ENCODE results near the gene CCL17.

CCL17 gene

DNA sequence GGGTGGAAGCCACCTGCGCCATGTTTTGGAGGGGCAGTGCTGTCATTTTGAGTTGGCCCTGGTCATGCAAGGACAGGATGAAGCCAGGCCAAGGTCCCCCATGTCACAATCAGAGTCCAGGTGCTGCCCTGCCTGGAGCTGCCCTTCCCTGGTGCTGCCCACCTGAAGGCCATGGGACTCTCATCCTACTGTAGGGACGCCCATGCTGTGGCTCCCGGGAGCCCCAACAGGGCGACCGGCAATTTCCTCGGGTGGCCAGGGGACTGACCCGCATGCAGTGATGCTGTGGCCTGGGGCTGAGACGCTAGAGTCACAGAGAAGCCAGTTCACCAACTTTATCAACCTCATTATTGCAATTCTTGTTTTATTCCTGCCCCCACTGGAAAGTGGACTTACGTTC is 8.0 kb downstream of the CCL17 start:
- Histone ChIP-seq H2BK12ac (ENCODE audit: low read length) (no peak overlapping the region), H2BK120ac (ENCODE audit: low read depth, low read length) (no peak overlapping the region), H2BK15ac (ENCODE audit: low read length) (no peak overlapping the region), H3K14ac (ENCODE audit: low read length) (no peak overlapping the region), H4K8ac (ENCODE audit: low read depth, low read length) (no peak overlapping the region), H3K18ac (ENCODE audit: low read length) (no peak overlapping the region), H2BK5ac (ENCODE audit: low read length) (no peak overlapping the region), H3K27ac (replicated peaks; ENCODE audit: low read length) (no peak overlapping the region), H2AK5ac (ENCODE audit: low read depth, low read length) (peak overlapping the region; percentile 78), H3K4ac (ENCODE audit: low read length) (no peak overlapping the region), H4K91ac (ENCODE audit: low read depth, low read length, poor library complexity) (no peak overlapping the region), H3K9me3 (replicated peaks in 1 of 2; ENCODE audit: control insufficient read depth in 2 of 2, insufficient read depth in 1 of 2, low read depth in 1 of 2, low read length in 2 of 2) (no peaks in the 10 kb centered on the region), H3K79me1 (ENCODE audit: low read depth, low read length) (no peaks in the 10 kb centered on the region), H3K27me3 (ENCODE audit: control insufficient read depth in 3 of 3, insufficient read depth in 3 of 3, low read depth in 1 of 3, low read length in 3 of 3) (peaks cover 0 to 9% (median 0%) of the 10 kb centered on the region in 3 experiments), H2AFZ (ENCODE audit: low read length) (no peak overlapping the region), H3K4me2 (ENCODE audit: insufficient read depth, low read length, poor library complexity, severe bottlenecking) (no peak overlapping the region), H3K9ac (ENCODE audit: low read depth, low read length, poor library complexity) (no peak overlapping the region), H3K4me3 (ENCODE audit: low read length in 2 of 2) (no peak overlapping the region), H3K23ac (ENCODE audit: low read depth, low read length, poor library complexity) (peak overlapping the region; percentile 31), H3K4me1 (ENCODE audit: control insufficient read depth in 2 of 2, insufficient read depth in 1 of 2, low read depth in 1 of 2, low read length in 2 of 2) (peaks cover 8 to 12% of the 10 kb centered on the region in 2 donors), H3K36me3 (replicated peaks in 1 of 2; ENCODE audit: control insufficient read depth in 2 of 2, insufficient read depth in 2 of 2, low read length in 2 of 2) (no peaks in the 10 kb centered on the region)
- no peak for DNase-seq (ENCODE audit: low spot score)
- WGBS, 2 donors (ENCODE audit: extremely low coverage in 2 of 2, insufficient read length in 2 of 2, insufficient replicate concordance in 1 of 2): no CpG with 5 or more reads among the region's 9 CpGs

DNA sequence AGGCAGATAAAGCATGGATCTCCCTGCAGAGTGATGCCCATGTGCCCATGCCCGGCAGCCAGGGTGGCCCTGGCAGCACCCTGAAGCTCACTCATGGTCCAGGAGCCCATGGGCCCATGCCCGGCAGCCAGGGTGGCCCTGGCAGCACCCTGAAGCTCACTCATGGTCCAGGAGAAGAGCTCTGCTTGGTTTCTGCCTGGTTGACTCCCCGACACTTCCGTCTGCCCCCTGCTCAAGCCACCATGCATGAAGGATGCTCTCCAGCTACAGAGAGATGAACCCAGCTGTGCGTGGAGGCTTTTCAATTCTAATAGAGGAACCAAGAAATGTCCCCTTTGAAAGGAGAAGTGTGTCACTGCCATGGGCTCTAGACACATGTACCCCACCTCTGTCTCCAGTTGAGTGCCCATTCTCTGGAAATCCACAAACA is 8.7 kb downstream of the CCL17 start:
- no peaks in the 10 kb centered on the region for H3K9me3 ChIP-seq (replicated peaks in 1 of 2; ENCODE audit: control insufficient read depth in 2 of 2, insufficient read depth in 1 of 2, low read depth in 1 of 2, low read length in 2 of 2)
- no CpG with 5 or more reads among the region's 5 CpGs for WGBS, 2 donors (ENCODE audit: extremely low coverage in 2 of 2, insufficient read length in 2 of 2, insufficient replicate concordance in 1 of 2)
- DNase-seq (ENCODE audit: low spot score): no peak
- no peaks in the 10 kb centered on the region for H3K36me3 ChIP-seq (replicated peaks in 1 of 2; ENCODE audit: control insufficient read depth in 2 of 2, insufficient read depth in 2 of 2, low read length in 2 of 2)
- H3K4me1 ChIP-seq (ENCODE audit: control insufficient read depth in 2 of 2, insufficient read depth in 1 of 2, low read depth in 1 of 2, low read length in 2 of 2): peaks cover 12% of the 10 kb centered on the region in 2 donors
- no peak overlapping the region for H2BK5ac ChIP-seq (ENCODE audit: low read length)
- no peaks in the 10 kb centered on the region for H3K79me1 ChIP-seq (ENCODE audit: low read depth, low read length)
- no peak overlapping the region for H4K91ac ChIP-seq (ENCODE audit: low read depth, low read length, poor library complexity)
- H2BK12ac ChIP-seq (ENCODE audit: low read length): no peak overlapping the region
- no peak overlapping the region for H3K18ac ChIP-seq (ENCODE audit: low read length)
- no peak overlapping the region for H3K4ac ChIP-seq (ENCODE audit: low read length)
- no peak overlapping the region for H2BK15ac ChIP-seq (ENCODE audit: low read length)
- no peak overlapping the region for H3K9ac ChIP-seq (ENCODE audit: low read depth, low read length, poor library complexity)
- peak overlapping the region; percentile 78 for H2AK5ac ChIP-seq (ENCODE audit: low read depth, low read length)
- H3K4me2 ChIP-seq (ENCODE audit: insufficient read depth, low read length, poor library complexity, severe bottlenecking): no peak overlapping the region
- no peak overlapping the region for H3K14ac ChIP-seq (ENCODE audit: low read length)
- H2BK120ac ChIP-seq (ENCODE audit: low read depth, low read length): no peak overlapping the region
- no peak overlapping the region for H3K23ac ChIP-seq (ENCODE audit: low read depth, low read length, poor library complexity)
- H2AFZ ChIP-seq (ENCODE audit: low read length): no peak overlapping the region
- H3K27ac ChIP-seq (replicated peaks; ENCODE audit: low read length): no peak overlapping the region
- H3K27me3 ChIP-seq (ENCODE audit: control insufficient read depth in 3 of 3, insufficient read depth in 3 of 3, low read depth in 1 of 3, low read length in 3 of 3): peaks cover 0 to 9% (median 0%) of the 10 kb centered on the region in 3 experiments
- no peak overlapping the region for H3K4me3 ChIP-seq (ENCODE audit: low read length in 2 of 2)
- no peak overlapping the region for H4K8ac ChIP-seq (ENCODE audit: low read depth, low read length)

DNA sequence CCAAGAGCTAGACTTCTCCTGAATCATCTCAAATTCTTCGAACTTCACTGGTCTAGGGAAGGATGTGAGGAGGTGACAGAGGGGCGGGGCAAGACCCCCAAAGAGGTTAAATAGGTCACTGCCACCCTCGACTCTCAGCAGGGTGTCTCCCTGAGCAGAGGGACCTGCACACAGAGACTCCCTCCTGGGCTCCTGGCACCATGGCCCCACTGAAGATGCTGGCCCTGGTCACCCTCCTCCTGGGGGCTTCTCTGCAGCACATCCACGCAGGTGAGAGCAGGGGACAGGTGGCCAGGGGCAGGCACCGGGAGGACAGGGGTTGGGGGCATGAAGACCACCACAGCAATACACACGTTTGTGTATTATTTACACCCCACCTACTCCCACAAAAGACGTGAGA is 9.2 kb downstream of the CCL17 start:
- WGBS, 2 donors (ENCODE audit: extremely low coverage in 2 of 2, insufficient read length in 2 of 2, insufficient replicate concordance in 1 of 2): no CpG with 5 or more reads among the region's 7 CpGs
- H3K9me3 ChIP-seq (replicated peaks in 1 of 2; ENCODE audit: control insufficient read depth in 2 of 2, insufficient read depth in 1 of 2, low read depth in 1 of 2, low read length in 2 of 2): no peaks in the 10 kb centered on the region
- H3K79me1 ChIP-seq (ENCODE audit: low read depth, low read length): no peaks in the 10 kb centered on the region
- H4K91ac ChIP-seq (ENCODE audit: low read depth, low read length, poor library complexity): peak overlapping the region; percentile 90
- H3K36me3 ChIP-seq (replicated peaks in 1 of 2; ENCODE audit: control insufficient read depth in 2 of 2, insufficient read depth in 2 of 2, low read length in 2 of 2): no peaks in the 10 kb centered on the region
- H2BK15ac ChIP-seq (ENCODE audit: low read length): no peak overlapping the region
- no peak overlapping the region for H2BK120ac ChIP-seq (ENCODE audit: low read depth, low read length)
- H2AFZ ChIP-seq (ENCODE audit: low read length): no peak overlapping the region
- no peak overlapping the region for H4K8ac ChIP-seq (ENCODE audit: low read depth, low read length)
- no peak overlapping the region for H2AK5ac ChIP-seq (ENCODE audit: low read depth, low read length)
- H3K4ac ChIP-seq (ENCODE audit: low read length): no peak overlapping the region
- no peak overlapping the region for H3K4me3 ChIP-seq (ENCODE audit: low read length in 2 of 2)
- no peak overlapping the region for H3K23ac ChIP-seq (ENCODE audit: low read depth, low read length, poor library complexity)
- peaks cover 0 to 9% (median 0%) of the 10 kb centered on the region in 3 experiments for H3K27me3 ChIP-seq (ENCODE audit: control insufficient read depth in 3 of 3, insufficient read depth in 3 of 3, low read depth in 1 of 3, low read length in 3 of 3)
- no peak for DNase-seq (ENCODE audit: low spot score)
- H3K4me2 ChIP-seq (ENCODE audit: insufficient read depth, low read length, poor library complexity, severe bottlenecking): no peak overlapping the region
- no peak overlapping the region for H3K27ac ChIP-seq (replicated peaks; ENCODE audit: low read length)
- no peak overlapping the region for H2BK12ac ChIP-seq (ENCODE audit: low read length)
- no peak overlapping the region for H2BK5ac ChIP-seq (ENCODE audit: low read length)
- no peak overlapping the region for H3K14ac ChIP-seq (ENCODE audit: low read length)
- peaks cover 12% of the 10 kb centered on the region in 2 donors for H3K4me1 ChIP-seq (ENCODE audit: control insufficient read depth in 2 of 2, insufficient read depth in 1 of 2, low read depth in 1 of 2, low read length in 2 of 2)
- H3K9ac ChIP-seq (ENCODE audit: low read depth, low read length, poor library complexity): no peak overlapping the region
- no peak overlapping the region for H3K18ac ChIP-seq (ENCODE audit: low read length)

DNA sequence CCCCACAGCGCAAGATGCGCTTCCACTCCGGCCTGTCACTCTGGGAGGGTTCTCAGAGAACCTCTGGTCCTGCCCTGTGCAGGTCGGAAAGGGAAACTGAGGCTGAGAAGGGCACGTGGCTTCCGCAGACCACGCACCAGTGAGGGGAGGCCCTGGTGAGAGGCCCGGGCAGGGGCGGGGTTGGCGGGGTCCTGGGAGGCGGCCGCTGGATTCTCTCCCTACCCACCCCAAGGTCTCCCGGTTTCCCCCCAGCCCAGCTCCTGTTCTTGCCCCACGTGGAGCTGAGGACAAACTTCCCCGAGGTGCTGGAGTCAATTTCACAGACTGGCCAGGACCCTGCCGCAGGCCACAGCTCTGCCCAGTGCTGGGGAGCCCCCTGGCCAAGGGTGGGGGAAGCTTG is 11.5 kb downstream of the CCL17 start:
- H3K14ac ChIP-seq (ENCODE audit: low read length): no peak overlapping the region
- H2BK12ac ChIP-seq (ENCODE audit: low read length): no peak overlapping the region
- WGBS, 2 donors (ENCODE audit: extremely low coverage in 2 of 2, insufficient read length in 2 of 2, insufficient replicate concordance in 1 of 2): no CpG with 5 or more reads among the region's 16 CpGs
- H3K4ac ChIP-seq (ENCODE audit: low read length): peak overlapping the region; percentile 96
- H3K9me3 ChIP-seq (replicated peaks in 1 of 2; ENCODE audit: control insufficient read depth in 2 of 2, insufficient read depth in 1 of 2, low read depth in 1 of 2, low read length in 2 of 2): no peaks in the 10 kb centered on the region
- H4K8ac ChIP-seq (ENCODE audit: low read depth, low read length): peak overlapping the region; percentile 98
- H3K27me3 ChIP-seq (ENCODE audit: control insufficient read depth in 3 of 3, insufficient read depth in 3 of 3, low read depth in 1 of 3, low read length in 3 of 3): peaks cover 0 to under 1% (median 0%) of the 10 kb centered on the region in 3 experiments
- no peak overlapping the region for H2BK5ac ChIP-seq (ENCODE audit: low read length)
- H3K79me1 ChIP-seq (ENCODE audit: low read depth, low read length): no peaks in the 10 kb centered on the region
- peak overlapping the region; percentile 94 for H2AFZ ChIP-seq (ENCODE audit: low read length)
- H2BK120ac ChIP-seq (ENCODE audit: low read depth, low read length): peak overlapping the region; percentile 56
- peak overlapping the region; percentile 91 for H2BK15ac ChIP-seq (ENCODE audit: low read length)
- H3K23ac ChIP-seq (ENCODE audit: low read depth, low read length, poor library complexity): peak overlapping the region; percentile 5
- peak overlapping the region; percentile 76 for H3K9ac ChIP-seq (ENCODE audit: low read depth, low read length, poor library complexity)
- no peak overlapping the region for H3K4me2 ChIP-seq (ENCODE audit: insufficient read depth, low read length, poor library complexity, severe bottlenecking)
- peaks cover 12% of the 10 kb centered on the region in 2 donors for H3K4me1 ChIP-seq (ENCODE audit: control insufficient read depth in 2 of 2, insufficient read depth in 1 of 2, low read depth in 1 of 2, low read length in 2 of 2)
- no peak overlapping the region for H3K27ac ChIP-seq (replicated peaks; ENCODE audit: low read length)
- no peaks in the 10 kb centered on the region for H3K36me3 ChIP-seq (replicated peaks in 1 of 2; ENCODE audit: control insufficient read depth in 2 of 2, insufficient read depth in 2 of 2, low read length in 2 of 2)
- peak overlapping the region; percentile 61 for H4K91ac ChIP-seq (ENCODE audit: low read depth, low read length, poor library complexity)
- H3K4me3 ChIP-seq (ENCODE audit: low read length in 2 of 2): no peak overlapping the region
- H3K18ac ChIP-seq (ENCODE audit: low read length): peak overlapping the region; percentile 86
- H2AK5ac ChIP-seq (ENCODE audit: low read depth, low read length): peak overlapping the region; percentile 30
- no peak for DNase-seq (ENCODE audit: low spot score)
